ENCODE data around the gene SVOPL. TPM values are rescaled to one million over a fixed set of nuclear protein-coding genes. Genes with fewer than 3 reads are reported as not detected.
"Not testable (repeated sequence)": the region's sequence is repeated elsewhere in the genome, so short reads cannot be mapped to it uniquely, and the experiment has no call there.

SVOPL gene
- total and polyA plus RNA-seq, 10 of the 15 experiments (the other 5 are each of a cell fraction or from before 2014, with no cell fraction given) = 0.15 TPM; not detected in 9

DNA sequence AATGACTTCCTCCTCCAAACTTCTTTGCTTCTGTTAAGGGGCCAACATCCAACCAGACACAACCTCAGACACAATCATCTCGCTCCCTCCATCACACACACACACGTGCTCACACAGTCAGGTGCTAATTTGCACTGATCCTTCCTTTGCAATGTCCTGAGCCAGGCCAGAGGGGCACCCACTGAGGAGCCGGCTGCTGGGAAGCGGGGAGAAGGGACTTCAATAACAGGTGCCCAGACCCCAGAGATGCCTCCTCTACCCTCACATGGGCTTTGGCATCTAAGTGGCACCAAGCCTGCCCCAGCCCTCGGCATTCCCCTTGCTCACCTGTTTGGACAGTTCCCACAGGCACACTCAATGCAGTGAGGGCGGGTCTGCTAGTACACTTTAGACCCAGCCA, 34.2 kb upstream of the SVOPL start:
- 16% methylated on average over 6 of the region's 6 CpGs for WGBS (ENCODE audit: insufficient coverage, insufficient replicate concordance, low lambda C conversion rate, missing lambda C conversion rate)
- ATAC-seq = no peak
- Histone ChIP-seq H3K27ac (ENCODE audit: control insufficient read depth, insufficient read depth) (no peak overlapping the region), H3K4me2 (ENCODE audit: control insufficient read depth, insufficient read depth) (no peak overlapping the region), H3K4me1 (ENCODE audit: control insufficient read depth, insufficient read depth, low read length) (no peaks in the 10 kb centered on the region), H3K9me3 (replicated peaks; ENCODE audit: control insufficient read depth, insufficient read depth, low read length) (no peaks in the 10 kb centered on the region; the same call in 1 of the 3 replicates), H4K20me1 (ENCODE audit: control insufficient read depth, insufficient read depth) (no peaks in the 10 kb centered on the region), H3K36me3 (ENCODE audit: control insufficient read depth in 2 of 2, insufficient read depth in 2 of 2, low read length in 1 of 2) (no peaks in the 10 kb centered on the region), H3K4me3 (no peak overlapping the region), H3K9ac (ENCODE audit: control insufficient read depth, insufficient read depth, low read length) (no peak overlapping the region), H2AFZ (ENCODE audit: control insufficient read depth, low read depth, low read length) (no peak overlapping the region), H3K79me2 (ENCODE audit: control insufficient read depth, insufficient read depth, low read length) (no peaks in the 10 kb centered on the region), H3K27me3 (replicated peaks in 1 of 2; ENCODE audit: control insufficient read depth in 2 of 2, insufficient read depth in 2 of 2, low read length in 1 of 2) (no peaks in the 10 kb centered on the region)
- FAIRE-seq = no peak
- POLR2A ChIA-PET = no interaction called here
- SMC1A ChIA-PET (ENCODE audit: uncharacterized antibody, unreplicated experiment) = no interaction called here
- BruUV-seq (replicated peaks) = no TSS peak
- no peak for DNase-seq (ENCODE audit: low read depth, low spot score)
- intact Hi-C loops (cut with micrococcal nuclease; ENCODE audit: unreplicated experiment) = loop anchor here (10.0 kb wide), 1 partner anchor 1081 kb away; no protein-coding TSS in a partner anchor
- CTCF ChIA-PET = no interaction called here
- in situ Hi-C loops (cut with MboI) = loop anchor here (5.0 to 25.0 kb wide), 5 partner anchors 288 to 1123 kb away; partner anchors contain the start of gene CREB3L2
- TF ChIP-seq MTA3 (IDR thresholded peaks at IDR 0.05; ENCODE audit: borderline replicate concordance, low read length) (no peak), ETV6 (conservative IDR thresholded peaks at IDR 0.05 in 1 of 2, IDR thresholded peaks at IDR 0.05 in 1 of 2; ENCODE audit: borderline replicate concordance in 1 of 2, low read depth in 1 of 2) (no peak), SMAD1 (IDR thresholded peaks at IDR 0.05; ENCODE audit: low read depth, partially characterized antibody) (no peak), TCF12 (IDR thresholded peaks at IDR 0.05; ENCODE audit: low read depth, low read length) (no peak), HDAC6 (IDR thresholded peaks at IDR 0.05; ENCODE audit: unreplicated experiment) (no peak), KDM1A (IDR thresholded peaks at IDR 0.05; ENCODE audit: borderline replicate concordance) (no peak), FOXM1 (IDR thresholded peaks at IDR 0.05; ENCODE audit: low read depth, low read length) (no peak)
- TF ChIP-seq, protein P1, sequence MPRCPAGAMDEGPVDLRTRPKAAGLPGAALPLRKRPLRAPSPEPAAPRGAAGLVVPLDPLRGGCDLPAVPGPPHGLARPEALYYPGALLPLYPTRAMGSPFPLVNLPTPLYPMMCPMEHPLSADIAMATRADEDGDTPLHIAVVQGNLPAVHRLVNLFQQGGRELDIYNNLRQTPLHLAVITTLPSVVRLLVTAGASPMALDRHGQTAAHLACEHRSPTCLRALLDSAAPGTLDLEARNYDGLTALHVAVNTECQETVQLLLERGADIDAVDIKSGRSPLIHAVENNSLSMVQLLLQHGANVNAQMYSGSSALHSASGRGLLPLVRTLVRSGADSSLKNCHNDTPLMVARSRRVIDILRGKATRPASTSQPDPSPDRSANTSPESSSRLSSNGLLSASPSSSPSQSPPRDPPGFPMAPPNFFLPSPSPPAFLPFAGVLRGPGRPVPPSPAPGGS (IDR thresholded peaks at IDR 0.05; ENCODE audit: borderline replicate concordance, insufficient read depth, low read depth, low read length, poor library complexity, severe bottlenecking) = no peak
- RAD21 ChIA-PET (ENCODE audit: unreplicated experiment) = no interaction called here

DNA sequence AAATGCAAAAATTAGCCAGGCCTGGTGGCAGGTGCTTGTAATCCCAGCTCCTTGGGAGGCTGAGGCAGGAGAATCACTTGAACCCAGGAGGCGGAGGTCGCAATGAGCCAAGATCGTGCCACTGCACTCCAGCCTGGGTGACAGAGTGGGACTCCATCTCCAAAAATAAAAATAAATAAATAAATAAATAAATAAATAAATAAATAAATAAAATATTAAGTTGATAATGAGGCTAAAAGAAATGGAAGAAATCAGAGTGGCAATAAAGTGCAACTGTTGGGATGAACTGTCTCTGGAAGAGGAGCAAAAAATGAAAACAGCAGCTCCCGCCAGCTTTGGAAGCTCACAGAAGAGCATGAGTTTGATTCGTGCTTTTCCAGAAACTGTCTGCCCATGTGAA, 30.6 kb upstream of the SVOPL start:
- WGBS (ENCODE audit: insufficient coverage, insufficient replicate concordance, low lambda C conversion rate, missing lambda C conversion rate) = 78% methylated on average over 5 of the region's 5 CpGs
- POLR2A ChIA-PET = not testable (repeated sequence)
- intact Hi-C loops (cut with micrococcal nuclease; ENCODE audit: unreplicated experiment) = loop anchor here (10.0 kb wide), 1 partner anchor 1077 kb away; no protein-coding TSS in a partner anchor

More for the DNA sequence above, 30.6 kb upstream of the SVOPL start:
- CTCF ChIA-PET = interaction anchor here (1.0 kb wide), 1 partner anchor 570 kb away, joined by 4 read pairs; no protein-coding TSS in a partner anchor
- H3K4me2 ChIP-seq (ENCODE audit: control insufficient read depth, insufficient read depth); FAIRE-seq; RAD21 ChIA-PET (ENCODE audit: unreplicated experiment); BruUV-seq (replicated peaks); H3K4me3 ChIP-seq; H2AFZ ChIP-seq (ENCODE audit: control insufficient read depth, low read depth, low read length); H3K36me3 ChIP-seq (ENCODE audit: control insufficient read depth in 2 of 2, insufficient read depth in 2 of 2, low read length in 1 of 2); DNase-seq (ENCODE audit: low read depth, low spot score); ATAC-seq; H3K27me3 ChIP-seq (replicated peaks in 1 of 2; ENCODE audit: control insufficient read depth in 2 of 2, insufficient read depth in 2 of 2, low read length in 1 of 2); SMC1A ChIA-PET (ENCODE audit: uncharacterized antibody, unreplicated experiment); H3K9ac ChIP-seq (ENCODE audit: control insufficient read depth, insufficient read depth, low read length); H3K4me1 ChIP-seq (ENCODE audit: control insufficient read depth, insufficient read depth, low read length); H3K79me2 ChIP-seq (ENCODE audit: control insufficient read depth, insufficient read depth, low read length); H3K27ac ChIP-seq (ENCODE audit: control insufficient read depth, insufficient read depth); H3K9me3 ChIP-seq (replicated peaks; ENCODE audit: control insufficient read depth, insufficient read depth, low read length); H4K20me1 ChIP-seq (ENCODE audit: control insufficient read depth, insufficient read depth): not testable (repeated sequence)
- in situ Hi-C loops (cut with MboI) = loop anchor here (25.0 kb wide), 1 partner anchor 1119 kb away; no protein-coding TSS in a partner anchor
